ENCODE measurements around the gene CAMKMT.

GRCh38 chr2:44689516-44689915, 327.8 kb downstream of the CAMKMT start:
- TF ChIP-seq CTCF (IDR thresholded peaks at IDR 0.05) (no peak), EZH2 (IDR thresholded peaks at IDR 0.05; ENCODE audit: borderline replicate concordance, insufficient read depth, low read depth, low read length, poor library complexity, severe bottlenecking) (no peak)

All from B cell (primary cell).